DOHH2 (cell line): Measurements from ENCODE around the gene STT3A.

Experiments used
- H3F3A ChIP-seq: fragments of 200-600 bp; sonication (generic), shearing (Covaris generic); 2 replicates; pipeline ENCODE4 v1.6.0; 2016; ENCODE audit warnings: antibody characterized with exemption, mild to moderate bottlenecking; ENCODE audit not compliant: control insufficient read depth, insufficient read depth
- H3K27ac ChIP-seq: fragments of 200-600 bp; sonication (generic); 2 replicates; pipeline ENCODE4 v1.5.1; 2014; ENCODE audit warnings: low read depth, mild to moderate bottlenecking, low read length, moderate library complexity
- H3K27me3 ChIP-seq: fragments of 200-600 bp; sonication (generic); 2 replicates; pipeline ENCODE4 v1.6.1; 2014; ENCODE audit warnings: mild to moderate bottlenecking, low read length, mixed read lengths; ENCODE audit not compliant: control insufficient read depth
- H3K36me3 ChIP-seq: fragments of 200-600 bp; sonication (generic); 2 replicates; pipeline ENCODE4 v1.6.1; 2014; ENCODE audit warnings: mild to moderate bottlenecking, low read length, moderate library complexity, mixed read lengths; ENCODE audit not compliant: control insufficient read depth
- H3K4me1 ChIP-seq: fragments of 200-600 bp; sonication (generic); 2 replicates; pipeline ENCODE4 v1.6.1; 2014; ENCODE audit warnings: mild to moderate bottlenecking, low read length, mixed read lengths; ENCODE audit not compliant: control insufficient read depth
- H3K4me2 ChIP-seq: fragments of 200-600 bp; sonication (generic); 2 replicates; pipeline ENCODE4 v1.6.0; 2014; ENCODE audit warnings: mild to moderate bottlenecking, low read length, moderate library complexity
- H3K4me3 ChIP-seq: fragments of 200-600 bp; sonication (generic); 2 replicates; pipeline ENCODE4 v1.5.1; 2014; ENCODE audit warnings: mild to moderate bottlenecking, low read length, mixed read lengths
- H3K79me2 ChIP-seq: fragments of 200-600 bp; sonication (generic); 2 replicates; pipeline ENCODE4 v1.6.1; 2014; ENCODE audit warnings: mild to moderate bottlenecking, low read length, mixed read lengths; ENCODE audit not compliant: control insufficient read depth
- H3K9me2 ChIP-seq: fragments of 200-600 bp; sonication (generic); replicated peaks from 2 replicates; pipeline ENCODE4 v1.6.1; 2014; ENCODE audit warnings: mild to moderate bottlenecking, low read length, mixed read lengths; ENCODE audit not compliant: control insufficient read depth
- H3K9me3 ChIP-seq: fragments of 200-600 bp; sonication (generic); 2 replicates; pipeline ENCODE4 v1.6.1; 2014; ENCODE audit warnings: antibody characterized with exemption, low read length, mixed read lengths; ENCODE audit not compliant: control insufficient read depth, insufficient read depth
- H4K20me1 ChIP-seq: fragments of 200-600 bp; sonication (generic); 2 replicates; pipeline ENCODE4 v1.6.0; 2014; ENCODE audit warnings: low read depth, mild to moderate bottlenecking, antibody characterized with exemption, low read length, moderate library complexity; ENCODE audit not compliant: control insufficient read depth, insufficient read depth
- CTCF ChIP-seq: fragments of 200-600 bp; sonication (generic); IDR thresholded peaks from one replicate; pipeline ENCODE4 v1.5.1; 2014; ENCODE audit warnings: antibody characterized with exemption, mild to moderate bottlenecking, low read depth, low read length; ENCODE audit not compliant: poor library complexity, severe bottlenecking
- EZH2phosphoT487 ChIP-seq: fragments of 200-600 bp; sonication (generic); IDR thresholded peaks from 2 replicates; pipeline ENCODE4 v1.6.1; 2017; ENCODE audit warnings: borderline replicate concordance, mild to moderate bottlenecking, antibody characterized with exemption, low read length, moderate library complexity, mixed read lengths

Gene STT3A

GRCh38 chr11:125621995-125622394, 29.3 kb downstream of the STT3A start:
- H3K9me3 ChIP-seq: no peaks in the 10 kb centered on the region
- H3K9me2 ChIP-seq: no peaks in the 10 kb centered on the region
- peaks cover 62% of the 10 kb centered on the region for H3K36me3 ChIP-seq
- TF ChIP-seq EZH2phosphoT487: no peak
- no peak for TF ChIP-seq CTCF
- no peaks in the 10 kb centered on the region for H3K27me3 ChIP-seq
- H3K27ac ChIP-seq: no peak overlapping the region
- peaks cover 20% of the 10 kb centered on the region for H3K4me1 ChIP-seq
- H3K4me2 ChIP-seq: no peak overlapping the region
- peaks cover 3% of the 10 kb centered on the region; the same call in 1 of the 2 replicates for H4K20me1 ChIP-seq
- H3F3A ChIP-seq: peaks cover 17% of the 10 kb centered on the region
- peaks cover 24% of the 10 kb centered on the region for H3K79me2 ChIP-seq
- no peak overlapping the region for H3K4me3 ChIP-seq

GRCh38 chr11:125623064-125623463, 30.4 kb downstream of the STT3A start:
- Histone ChIP-seq H4K20me1 (peaks cover 9% of the 10 kb centered on the region; the same call in 1 of the 2 replicates), H3K27ac (no peak overlapping the region), H3K4me2 (no peak overlapping the region), H3F3A (peaks cover 17% of the 10 kb centered on the region), H3K27me3 (no peaks in the 10 kb centered on the region), H3K4me1 (peaks cover 30% of the 10 kb centered on the region), H3K36me3 (peaks cover 63% of the 10 kb centered on the region), H3K4me3 (no peak overlapping the region), H3K79me2 (peaks cover 35% of the 10 kb centered on the region), H3K9me3 (no peaks in the 10 kb centered on the region), H3K9me2 (no peaks in the 10 kb centered on the region)
- TF ChIP-seq EZH2phosphoT487 (no peak), CTCF (no peak)

- peaks cover 31% of the 10 kb centered on the region for H3K4me1 ChIP-seq
- peak within 1 kb of the TSS; percentile 91 for H3K4me2 ChIP-seq
- TF ChIP-seq EZH2phosphoT487 (no peak), CTCF (no peak)
- no peaks in the 10 kb centered on the region for H3K9me3 ChIP-seq
- peaks cover 62% of the 10 kb centered on the region for H3K36me3 ChIP-seq
- peaks cover 51% of the 10 kb centered on the region for H3K79me2 ChIP-seq
- H3K27ac ChIP-seq: peak within 1 kb of the TSS; percentile 82
- no peaks in the 10 kb centered on the region for H3K27me3 ChIP-seq
- peaks cover 17% of the 10 kb centered on the region for H3F3A ChIP-seq
- H3K9me2 ChIP-seq: no peaks in the 10 kb centered on the region
- H4K20me1 ChIP-seq: peaks cover 9% of the 10 kb centered on the region; the same call in 1 of the 2 replicates
- H3K4me3 ChIP-seq: peak within 1 kb of the TSS; percentile 81
These were observed 32.1 kb downstream of the STT3A start, which contains the start of gene CHEK1 for GRCh38 chr11:125624756-125625213. Gene CHEK1, plus strand, starts transcription at chr11:125625163. Its CDS starts 1,606 bp downstream, at chr11:125626769.
